Stimulated activated CD8-positive, alpha-beta memory T cell treated with anti-CD3 and anti-CD28 coated beads, Interleukin-15, amount 100 ng/mL, for 1 hour (primary cell): ENCODE measurements around the gene TNIP2.
"Not testable (repeated sequence)": the region's sequence is repeated elsewhere in the genome, so short reads cannot be mapped to it uniquely, and the experiment has no call there.

Experiments used
- DNase-seq: peaks from one replicate; pipeline ENCODE4 v3.0.0-alpha.2; 2020; ENCODE audit warnings: low read depth

TNIP2 gene

DNA sequence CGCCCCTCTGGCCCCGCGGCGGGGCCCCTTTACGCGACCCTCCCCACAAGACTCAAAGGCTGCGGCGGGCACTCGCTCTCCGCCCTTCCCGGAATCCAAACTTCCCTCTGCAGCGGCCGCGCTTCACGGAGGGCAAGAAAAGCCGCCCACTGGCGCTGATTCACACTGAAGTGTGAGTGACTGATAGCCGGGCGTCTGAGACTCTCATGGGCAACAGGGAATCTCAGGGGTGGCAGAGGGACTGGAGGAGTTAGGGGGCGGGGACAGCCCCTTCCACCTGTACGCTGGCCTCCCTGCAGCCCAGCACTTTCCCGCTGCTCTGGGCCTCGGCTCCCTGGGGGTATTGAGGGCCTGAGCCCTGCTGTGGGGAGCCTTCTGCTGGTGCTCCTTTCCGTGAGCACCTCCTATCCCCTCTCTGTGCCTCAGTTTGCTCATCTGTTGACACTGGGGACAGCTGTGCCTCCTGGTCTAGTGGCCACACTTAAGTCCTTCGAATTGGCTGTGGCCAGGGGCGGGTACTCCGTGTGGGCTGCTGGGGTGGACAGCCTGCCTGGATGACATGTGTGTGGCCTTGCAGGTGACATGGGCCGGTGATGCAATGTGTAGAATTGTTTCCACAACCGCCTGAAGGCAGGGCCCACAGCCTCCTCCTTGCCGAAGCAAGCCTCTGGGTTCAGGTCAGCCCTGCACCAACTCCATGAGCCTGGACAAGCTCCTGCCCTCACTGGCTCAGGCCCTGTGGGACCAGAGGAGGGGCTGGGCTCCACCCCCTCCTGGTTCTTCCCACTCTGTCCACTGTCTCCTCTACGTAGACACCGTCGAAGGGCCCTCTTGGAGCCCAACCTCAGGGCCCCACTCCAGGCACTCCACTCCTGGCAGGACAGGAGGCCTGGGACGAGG is 37.7 kb upstream of the TNIP2 start:
- DNase-seq, result no peak

- DNase-seq, result no peak
These were observed 36.8 kb upstream of the TNIP2 start, which contains the start of gene SH3BP2 for GRCh38 chr4:2792711-2793585. TSS of gene SH3BP2 (plus strand) at chr4:2793085. CDS start at chr4:2820618, 27,533 bp downstream.

DNA sequence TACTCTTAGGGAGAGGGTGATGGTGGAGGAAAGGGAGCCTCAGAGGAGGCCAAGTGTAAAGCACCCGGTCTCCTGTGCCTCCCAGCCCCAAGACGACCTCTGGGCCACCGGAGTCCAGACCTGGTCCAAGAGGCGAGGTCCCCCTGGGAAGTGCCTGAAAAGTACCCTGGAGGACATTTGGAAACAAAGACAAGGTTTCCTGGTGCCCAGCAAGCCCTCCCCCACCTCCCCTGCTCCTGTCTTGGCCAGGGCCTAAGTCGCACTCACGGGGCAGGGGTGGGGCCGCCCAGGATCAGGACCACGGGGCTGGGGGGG is 36.2 kb upstream of the TNIP2 start:
- no peak for DNase-seq

GRCh38 chr4:2791518-2792395 is 35.6 kb upstream of the TNIP2 start:
- DNase-seq, result no peak

GRCh38 chr4:2790583-2791517 is 34.7 kb upstream of the TNIP2 start:
- no peak for DNase-seq

DNA sequence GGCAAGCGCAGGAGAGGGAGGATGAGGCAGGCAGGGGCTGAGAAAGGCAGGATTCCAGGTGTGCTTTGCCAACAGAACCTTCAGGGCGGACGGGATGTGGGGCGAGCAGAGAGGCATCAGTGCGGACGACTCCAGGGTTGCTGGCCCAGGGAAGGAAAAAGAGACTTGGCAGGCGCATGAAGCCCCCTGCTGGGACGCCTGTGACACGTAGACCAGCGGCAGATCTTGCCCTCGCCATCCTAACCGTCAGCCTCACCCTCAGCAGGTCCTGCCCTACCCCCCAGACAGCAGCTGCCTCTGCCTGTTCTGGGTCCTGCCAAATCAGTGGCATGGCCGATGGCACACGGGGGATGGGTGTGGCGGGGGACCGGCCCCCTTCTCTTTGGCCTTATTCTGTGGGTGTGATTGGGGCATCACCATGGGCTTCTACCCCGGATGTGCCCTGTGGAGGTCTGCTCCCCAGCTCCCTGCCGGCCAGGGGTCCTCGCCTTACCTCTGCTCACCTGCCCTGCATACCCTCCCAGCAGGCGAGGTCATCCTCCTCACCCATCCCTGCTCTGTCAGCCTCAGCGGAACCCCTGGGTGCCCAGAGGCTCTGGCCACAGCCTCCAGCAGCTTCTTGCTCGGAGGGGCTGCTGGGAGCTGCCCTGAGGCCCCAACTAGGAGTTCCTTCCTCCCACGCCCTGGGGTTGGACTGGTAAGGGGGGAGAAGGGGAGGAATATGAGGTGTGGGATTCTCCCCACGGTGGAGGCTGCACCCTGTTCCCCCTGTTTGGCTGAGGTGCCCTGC is 33.9 kb upstream of the TNIP2 start:
- no peak for DNase-seq

DNA sequence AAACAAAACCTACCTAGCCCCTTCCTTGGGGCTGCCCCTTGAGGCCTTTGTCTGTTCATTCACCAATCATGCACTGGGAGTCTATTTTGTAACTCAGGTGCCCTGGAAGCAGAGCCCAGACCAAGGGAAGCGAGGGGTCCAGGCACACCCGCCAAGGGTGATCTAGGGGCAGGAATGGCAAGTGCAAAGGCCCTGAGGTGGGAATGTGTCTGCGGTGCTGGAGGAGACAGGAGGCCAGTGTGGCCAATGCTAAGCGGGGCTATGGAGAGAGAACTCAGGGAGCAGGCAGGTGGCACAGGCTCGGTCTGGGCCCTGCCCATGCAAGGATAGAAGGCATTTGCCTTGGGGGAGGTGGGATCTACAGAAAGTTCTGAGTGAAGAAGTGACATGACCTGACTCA is 33.2 kb upstream of the TNIP2 start:
- DNase-seq, result no peak

DNA sequence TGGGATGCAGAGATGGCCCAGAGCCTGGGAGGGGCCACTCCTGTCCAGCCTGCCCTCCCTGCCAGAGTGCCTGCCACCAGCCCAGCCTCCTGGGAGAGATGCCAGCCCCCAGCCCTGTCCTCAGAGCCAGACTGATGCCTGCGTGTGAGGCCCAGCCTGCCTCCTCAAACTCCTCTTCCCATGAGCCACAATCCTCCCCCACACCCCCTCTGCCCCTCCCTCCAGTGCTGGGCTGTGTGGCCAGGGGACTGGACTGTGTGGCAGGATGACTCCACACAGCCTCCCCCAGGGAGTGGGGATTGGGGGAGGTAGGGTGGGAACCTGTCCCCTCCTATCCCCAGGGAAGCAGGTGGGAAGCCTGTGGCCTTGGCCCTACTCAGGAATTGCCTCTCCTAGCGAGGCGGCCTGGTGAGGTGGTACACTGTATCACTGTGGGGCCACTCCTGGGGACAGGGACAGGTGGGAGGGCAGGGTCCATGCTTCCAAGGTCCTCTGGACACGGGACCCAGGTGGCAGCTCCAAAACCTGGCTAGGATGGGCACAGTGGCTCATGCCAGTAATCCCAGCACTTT is 32.5 kb upstream of the TNIP2 start:
- DNase-seq, result no peak

DNA sequence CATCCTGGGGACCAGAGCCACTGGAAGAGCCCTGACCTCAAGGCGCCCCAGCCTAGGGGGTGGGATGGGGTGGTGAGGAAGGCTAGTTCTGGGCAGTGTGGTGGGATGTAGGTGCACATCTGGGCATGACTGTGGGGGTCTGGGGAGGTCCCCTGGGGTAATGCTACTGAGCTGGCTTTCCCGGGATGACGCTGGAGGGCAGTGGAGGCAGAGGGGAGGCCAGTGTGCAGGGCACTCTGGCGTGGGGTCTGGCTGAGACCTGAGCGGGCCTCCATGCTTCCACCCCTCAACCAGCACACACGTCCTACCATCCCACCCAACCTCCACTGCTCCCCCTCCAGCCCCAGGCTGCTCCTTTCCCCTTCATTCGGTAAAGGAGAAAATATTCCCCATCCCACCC is 32.0 kb upstream of the TNIP2 start:
- no peak for DNase-seq

DNA sequence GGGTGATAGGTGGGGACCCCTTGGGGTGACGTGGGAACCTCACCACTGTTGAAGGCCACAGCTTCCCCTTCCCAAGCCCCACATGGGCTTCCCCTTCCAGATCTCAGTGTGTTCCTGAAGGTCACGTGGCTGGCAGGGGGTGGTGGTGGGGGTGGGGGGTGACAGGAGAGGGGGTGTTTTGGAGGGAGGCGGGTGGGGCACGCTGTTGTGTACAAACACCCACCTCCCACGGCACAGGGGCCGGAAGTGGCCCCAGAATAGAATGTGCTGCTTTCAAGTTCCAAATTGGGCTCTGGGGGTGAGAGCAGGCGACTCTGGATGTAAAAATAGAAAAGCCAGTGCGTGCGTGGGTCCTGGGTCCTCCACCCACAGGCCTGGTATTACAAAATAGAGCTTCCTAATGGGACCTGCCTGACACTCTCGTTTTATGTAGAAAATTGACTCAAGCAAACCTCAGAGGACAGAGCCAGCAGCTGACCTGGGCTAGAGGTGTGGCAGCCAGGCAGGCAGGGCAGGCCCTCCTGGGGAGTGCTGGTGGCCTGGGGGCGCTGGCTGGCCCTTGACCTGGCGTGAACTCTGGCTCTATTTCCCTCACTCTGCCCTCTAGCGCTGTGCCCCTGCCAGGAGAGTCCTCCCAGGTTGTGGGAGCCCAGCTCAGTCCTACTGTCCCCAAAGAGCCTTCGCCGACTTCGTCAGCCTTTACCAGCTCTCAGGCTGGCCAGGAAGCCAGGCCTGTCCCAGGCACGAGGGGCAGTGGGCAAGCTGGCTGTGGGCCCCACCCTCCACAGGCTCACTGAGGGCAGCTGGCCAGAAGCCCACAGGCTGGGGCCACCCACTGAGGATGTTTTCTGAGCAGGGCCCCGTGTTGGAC is 31.3 kb upstream of the TNIP2 start:
- DNase-seq, result no peak

GRCh38 chr4:2786794-2787229 is 30.7 kb upstream of the TNIP2 start:
- no peak for DNase-seq

DNA sequence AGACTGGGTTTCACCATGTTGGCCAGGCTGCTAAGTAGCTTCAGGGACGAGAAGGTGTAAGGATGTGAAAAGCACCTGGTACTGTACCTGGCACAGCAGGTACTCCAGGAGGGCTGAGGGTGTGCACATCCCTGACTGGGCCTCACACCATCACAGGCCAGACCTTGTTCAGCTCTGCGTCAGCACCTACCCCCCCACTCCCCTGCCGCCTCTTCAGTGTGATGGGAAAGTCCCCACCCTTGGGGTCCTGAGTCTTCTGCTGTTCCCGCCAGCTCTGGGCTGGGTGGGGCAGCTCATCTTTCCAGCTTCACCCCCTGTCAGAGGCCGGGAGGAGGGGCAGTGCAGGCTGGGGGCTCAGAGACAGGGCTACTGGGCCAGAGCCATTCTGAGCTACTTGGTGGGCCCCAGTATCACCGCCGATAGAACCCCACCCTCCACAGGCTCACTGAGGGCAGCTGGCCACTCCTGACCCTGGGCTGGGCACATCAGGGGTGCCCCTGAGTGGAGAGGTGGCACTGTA is 30.1 kb upstream of the TNIP2 start:
- DNase-seq, result peak; percentile 41

DNA sequence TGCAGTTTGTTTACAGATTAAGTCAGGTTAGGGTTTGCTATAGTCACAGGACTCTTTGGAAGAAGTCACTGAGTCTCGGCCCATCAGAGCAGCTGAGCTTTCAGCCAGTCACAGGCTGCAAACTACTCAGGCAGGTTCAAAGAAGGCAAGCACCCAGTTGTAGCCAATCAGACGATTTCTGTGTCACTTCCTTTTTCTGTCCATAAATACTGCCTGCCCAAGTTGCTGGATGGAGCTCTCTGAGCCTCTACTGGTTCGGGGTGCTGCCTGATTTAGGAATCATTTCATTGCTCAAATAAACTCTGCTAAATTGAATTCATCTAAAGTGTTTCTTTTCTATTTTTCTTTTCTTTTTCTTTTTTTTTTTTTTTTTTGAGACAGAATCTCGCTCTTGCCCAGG is 29.5 kb upstream of the TNIP2 start:
- DNase-seq, result no peak

DNA sequence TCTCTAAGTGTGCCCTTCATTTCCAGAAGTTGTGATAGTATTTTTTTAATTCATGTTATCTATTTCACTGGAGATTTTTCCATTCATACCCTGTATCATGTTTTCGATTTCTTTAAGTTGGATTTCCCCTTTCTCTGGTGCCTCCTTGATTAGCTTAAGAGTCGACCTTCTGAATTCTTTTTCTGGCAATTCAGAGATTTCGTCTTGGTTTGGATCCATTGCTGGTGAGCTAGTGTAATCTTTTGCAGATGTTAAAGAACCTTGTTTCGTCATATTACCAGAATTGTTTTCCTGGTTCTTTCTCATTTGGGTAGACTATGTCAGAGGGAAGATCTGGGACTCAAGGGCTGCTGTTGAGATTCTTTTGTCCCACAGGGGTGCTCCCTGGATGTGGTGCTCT is 27.7 kb upstream of the TNIP2 start:
- DNase-seq, result no peak

DNA sequence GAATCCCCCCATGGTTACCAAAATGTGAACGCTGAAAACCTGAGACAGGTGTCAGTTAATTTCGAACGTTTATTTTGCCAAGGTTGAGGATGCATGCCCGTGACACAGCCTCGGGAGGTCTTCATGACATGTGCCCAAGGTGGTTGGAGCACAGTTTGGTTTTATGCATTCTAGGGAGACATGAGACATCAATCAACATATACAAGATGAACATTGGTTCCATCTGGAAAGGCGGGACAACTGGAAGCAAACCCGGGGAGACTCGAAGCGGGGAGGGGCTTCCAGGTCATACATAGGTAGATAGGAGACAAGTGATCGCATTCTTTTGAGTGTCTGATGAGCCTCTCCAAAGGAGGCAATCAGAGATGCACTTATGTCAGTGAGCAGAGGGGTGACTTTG is 25.8 kb upstream of the TNIP2 start:
- DNase-seq, result no peak

DNA sequence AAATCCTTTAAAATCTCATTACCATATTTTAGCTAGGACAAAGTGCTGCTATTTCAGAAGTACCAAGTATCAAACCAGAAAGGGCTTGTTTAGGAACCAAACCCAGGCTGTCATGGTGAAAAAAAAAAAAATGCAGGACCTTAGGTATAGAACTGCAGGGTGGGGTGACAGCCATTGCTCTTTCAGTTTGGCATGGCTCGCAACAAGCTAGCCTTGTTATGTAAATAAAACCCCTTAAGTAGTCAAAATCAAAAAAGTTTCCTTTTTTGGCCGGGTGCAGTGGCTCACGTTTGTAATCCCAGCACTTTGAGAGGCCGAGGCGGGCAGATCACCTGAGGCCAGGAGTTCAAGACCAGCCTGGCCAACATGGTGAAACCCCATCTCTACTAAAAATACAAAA is 24.5 kb upstream of the TNIP2 start:
- DNase-seq, result not testable (repeated sequence)

- DNase-seq, result no peak
These were observed 15.1 kb upstream of the TNIP2 start for GRCh38 chr4:2771264-2771663.

DNA sequence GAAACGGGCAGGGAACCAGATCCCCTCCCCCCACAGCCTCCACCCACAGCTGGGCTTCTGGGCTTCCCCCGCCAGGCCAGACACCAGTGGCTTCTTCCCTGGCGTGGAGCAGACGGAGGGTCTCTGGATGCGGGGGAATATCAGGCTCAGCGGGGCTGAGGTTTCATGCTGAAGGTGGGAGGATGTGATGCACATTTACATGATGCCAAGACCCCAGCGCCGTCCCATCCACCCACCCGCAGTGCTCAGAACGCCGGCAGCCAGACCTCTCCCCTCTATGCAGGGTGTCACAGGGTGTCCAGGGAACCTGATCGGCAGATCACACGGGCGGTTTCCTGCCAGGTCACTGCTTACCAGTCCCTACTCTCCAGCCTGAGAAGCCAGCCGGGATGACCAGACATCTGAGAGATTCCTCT is 12.8 kb upstream of the TNIP2 start:
- no peak for DNase-seq

DNA sequence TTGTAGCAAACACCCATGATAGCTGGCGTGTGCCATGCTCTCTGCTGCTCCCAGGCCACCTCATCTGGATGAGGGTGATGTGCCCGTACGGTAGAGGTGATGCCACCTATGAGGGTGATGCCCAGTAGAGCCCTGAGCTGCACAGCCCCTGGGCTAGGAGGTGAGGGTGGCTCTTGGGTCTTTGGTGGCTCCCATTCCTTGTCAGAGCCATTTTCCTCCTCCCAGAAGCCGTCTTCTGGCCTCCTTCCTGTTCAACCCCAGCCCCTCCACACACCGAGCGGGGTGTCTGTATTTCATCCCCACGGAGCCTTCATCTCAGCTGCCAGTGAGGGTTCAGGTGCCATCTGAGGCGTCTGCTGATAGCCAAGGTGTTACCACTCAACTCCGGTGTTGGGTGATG is 12.0 kb upstream of the TNIP2 start:
- no peak for DNase-seq
